Ovary (tissue), 9 donors: ENCODE measurements around the gene NOTO. TPM values are rescaled to one million over a fixed set of nuclear protein-coding genes. Genes with fewer than 3 reads are reported as not detected.

Experiments used
- DNase-seq, 5 donors: peaks; one replicate each; pipeline ENCODE4 v3.0.0-alpha.2; 2019 to 2020
- H3K27ac ChIP-seq, 2 donors: fragments of 200-600 bp; one replicate each; pipeline versions ENCODE4 v1.5.1 to v1.8.0; 2019 to 2022
- H3K27me3 ChIP-seq: fragments of 200-600 bp; one replicate; pipeline ENCODE4 v1.8.0; 2022
- H3K36me3 ChIP-seq: fragments of 200-600 bp; sonication (generic); one replicate; pipeline ENCODE4 v1.5.1; 2019
- H3K4me1 ChIP-seq: one replicate; pipeline ENCODE4 v1.8.1; 2013; ENCODE audit warnings: mild to moderate bottlenecking, moderate library complexity; ENCODE audit not compliant: insufficient read depth
- H3K4me3 ChIP-seq: fragments of 200-600 bp; sonication (generic); one replicate; pipeline ENCODE4 v1.5.1; 2017
- H3K9me3 ChIP-seq, 2 donors: fragments of 200-600 bp in 1 of 2; sonication (generic) in 1 of 2; one replicate each; pipeline versions ENCODE4 v1.5.1 to v1.8.1; 2013 to 2019; ENCODE audit warnings: mild to moderate bottlenecking in 1 of 2, moderate library complexity in 1 of 2
- EP300 ChIP-seq: sonication (generic); formaldehyde crosslinking; IDR thresholded peaks from one replicate; pipeline ENCODE4 v1.6.1; 2017; ENCODE audit warnings: antibody characterized with exemption
- POLR2A ChIP-seq: fragments of 450-650 bp; IDR thresholded peaks from one replicate; pipeline ENCODE4 v1.6.1; 2017; ENCODE audit warnings: antibody characterized with exemption, mild to moderate bottlenecking, moderate library complexity
- WGBS, 3 donors: extraction: QIAGEN DNeasy Blood & Tissue Kit in 1 of 3; methylation state at CpG; one replicate each; pipeline versions ENCODE4 v1.1.5 to v1.1.7; 2013 to 2017; 5-methylcytosine and 5-hydroxymethylcytosine counted together
- intact Hi-C, 4 donors: fragments of 100-400 bp; cut with DNase I; formaldehyde crosslinking; loops; one replicate each; pipeline versions ENCODE4 v1.11.0 to v1.15.1; 2022 to 2023
- polyA plus RNA-seq, 2 donors: library from polyadenylated mRNA; stranded (reverse); fragments of 200-250 nt in 1 of 2; fragments of 350-450 nt in 1 of 2; fragmentation: Illumina TruSeq in 1 of 2; extraction: RNeasy Lipid Tissue Mini Kit (QIAGEN cat#74804) in 1 of 2; gene quantifications; one replicate each; pipeline ENCODE4 v1.2.3, GENCODE V29; 2013 to 2014
- total RNA-seq, 7 donors: library from RNA; depleted of rRNA in 2 of 7; stranded (reverse); fragments of >200 nt in 2 of 7; fragmentation: NEBNext Ultra II Directional in 3 of 7; extraction: Animal tissue kit (Norgen Biotek cat#: 25700) in 3 of 7; gene quantifications; one replicate each; pipeline versions ENCODE4 v1.1.0 to v1.2.4, GENCODE V29; 2016 to 2023
- TF ChIP-seq, protein P1 (sequence below), 3 donors: fragments of 450-650 bp in 2 of 3; fragments of 200-600 bp in 1 of 3; IDR thresholded peaks; one replicate each; pipeline versions ENCODE4 v1.5.1 to v1.8.0; 2016 to 2022; ENCODE audit warnings: antibody characterized with exemption in 3 of 3, mild to moderate bottlenecking in 1 of 3
- donor health status: DM: no; HTN: no; CAD: no; lungs with moderate emphysema.
- donor health status: DM: no; HTN: no; CAD: no.
- donor health status: Bipolar disorder and iron deficiency.
- donor health status: DM: yes; HTN: yes; CAD: no.
- donor health status: DM: no; HTN: no; CAD: no.
- donor health status: DM: yes; HTN: yes; CAD: no.

Gene NOTO
- total and polyA plus RNA-seq, 9 donors, result not detected

- 78 to 85% (median 79%) methylated on average over 14 of the region's 14 CpGs for WGBS, 3 donors
- no peaks in the 10 kb centered on the region for H3K27me3 ChIP-seq
- no peak overlapping the region for H3K4me3 ChIP-seq
- no peak overlapping the region for H3K27ac ChIP-seq
- DNase-seq, result no peak
- H3K36me3 ChIP-seq, result no peaks in the 10 kb centered on the region
- H3K4me1 ChIP-seq, result peaks cover 4% of the 10 kb centered on the region
- no peak for TF ChIP-seq EP300
- TF ChIP-seq, protein P1, sequence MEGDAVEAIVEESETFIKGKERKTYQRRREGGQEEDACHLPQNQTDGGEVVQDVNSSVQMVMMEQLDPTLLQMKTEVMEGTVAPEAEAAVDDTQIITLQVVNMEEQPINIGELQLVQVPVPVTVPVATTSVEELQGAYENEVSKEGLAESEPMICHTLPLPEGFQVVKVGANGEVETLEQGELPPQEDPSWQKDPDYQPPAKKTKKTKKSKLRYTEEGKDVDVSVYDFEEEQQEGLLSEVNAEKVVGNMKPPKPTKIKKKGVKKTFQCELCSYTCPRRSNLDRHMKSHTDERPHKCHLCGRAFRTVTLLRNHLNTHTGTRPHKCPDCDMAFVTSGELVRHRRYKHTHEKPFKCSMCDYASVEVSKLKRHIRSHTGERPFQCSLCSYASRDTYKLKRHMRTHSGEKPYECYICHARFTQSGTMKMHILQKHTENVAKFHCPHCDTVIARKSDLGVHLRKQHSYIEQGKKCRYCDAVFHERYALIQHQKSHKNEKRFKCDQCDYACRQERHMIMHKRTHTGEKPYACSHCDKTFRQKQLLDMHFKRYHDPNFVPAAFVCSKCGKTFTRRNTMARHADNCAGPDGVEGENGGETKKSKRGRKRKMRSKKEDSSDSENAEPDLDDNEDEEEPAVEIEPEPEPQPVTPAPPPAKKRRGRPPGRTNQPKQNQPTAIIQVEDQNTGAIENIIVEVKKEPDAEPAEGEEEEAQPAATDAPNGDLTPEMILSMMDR (IDR thresholded peaks at IDR 0.05), result no peak
- no peak for TF ChIP-seq POLR2A
- H3K9me3 ChIP-seq, result no peaks in the 10 kb centered on the region
- intact Hi-C loops, result no loop called here
Observed at GRCh38 chr2:73228631-73229030, 26.3 kb downstream of the NOTO start.

- no peak for DNase-seq
- H3K27me3 ChIP-seq, result no peaks in the 10 kb centered on the region
- TF ChIP-seq, protein P1 (IDR thresholded peaks at IDR 0.05), result no peak
- TF ChIP-seq POLR2A (no peak), EP300 (no peak)
- 0 to 2% (median 1%) methylated on average over 19 to 37 of the region's 37 CpGs for WGBS, 3 donors
- H3K9me3 ChIP-seq, result no peaks in the 10 kb centered on the region
- no peak overlapping the region for H3K27ac ChIP-seq
- peaks cover 12% of the 10 kb centered on the region for H3K4me1 ChIP-seq
- H3K36me3 ChIP-seq, result no peaks in the 10 kb centered on the region
- H3K4me3 ChIP-seq, result peak overlapping the region; percentile 88
- intact Hi-C loops, result no loop called here
Observed at GRCh38 chr2:73232403-73233153, 30.2 kb downstream of the NOTO start.

DNA sequence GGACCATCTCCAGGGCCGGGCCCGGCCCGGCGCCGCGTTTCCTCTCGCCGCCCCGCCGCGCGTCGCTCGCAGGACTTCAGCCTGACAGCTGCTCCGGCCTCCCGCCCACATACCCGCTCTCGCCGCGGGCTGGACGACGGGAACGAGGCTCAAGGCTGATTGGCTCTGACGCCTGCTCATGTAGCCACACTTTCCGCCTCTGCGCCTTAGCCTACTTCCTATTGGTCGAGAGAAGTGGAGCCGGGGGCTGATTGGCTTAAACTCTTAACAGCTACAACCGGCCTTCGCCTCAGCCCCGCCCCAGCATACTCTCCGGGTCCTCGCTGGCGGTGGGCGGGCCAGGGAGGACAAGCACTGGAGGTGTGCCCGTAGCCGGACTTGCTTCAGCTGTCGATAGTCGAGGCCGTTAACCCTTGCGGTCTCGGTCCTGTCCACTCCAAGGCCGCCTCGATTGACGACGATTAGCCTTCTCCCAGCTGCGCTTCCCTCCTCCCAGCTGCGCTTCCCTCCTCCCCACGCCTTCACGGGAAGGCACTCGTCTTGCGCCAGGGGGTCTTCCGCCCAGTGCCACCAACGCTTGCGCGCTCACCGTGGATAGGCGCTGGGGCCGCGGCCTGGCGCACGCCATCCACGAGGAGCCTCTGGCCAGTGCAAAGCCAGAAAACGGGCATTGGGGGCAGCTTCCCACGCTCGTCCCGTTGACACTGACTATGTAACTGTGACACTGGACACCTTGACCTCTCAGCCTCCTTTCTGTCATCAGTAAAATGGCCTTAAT lies 31.0 kb downstream of the NOTO start, which contains the start of gene PRADC1:
PRADC1 (minus strand) TSS at position 86 of the 778 bp plus-strand sequence; CDS start at position 7, 79 bp downstream.
- H3K9me3 ChIP-seq, result no peaks in the 10 kb centered on the region
- peak; percentile 96 to 98 (median 97) for DNase-seq
- no peaks in the 10 kb centered on the region for H3K27me3 ChIP-seq
- 0% methylated on average over 54 to 67 of the region's 67 CpGs for WGBS, 3 donors
- H3K36me3 ChIP-seq, result no peaks in the 10 kb centered on the region
- peaks cover 12% of the 10 kb centered on the region for H3K4me1 ChIP-seq
- TF ChIP-seq, protein P1 (IDR thresholded peaks at IDR 0.05), result no peak
- no peak for TF ChIP-seq EP300
- TF ChIP-seq POLR2A, result no peak
- peak within 1 kb of the TSS; percentile 76 to 96 for H3K27ac ChIP-seq
- H3K4me3 ChIP-seq, result peak within 1 kb of the TSS; percentile 88
- intact Hi-C loops, result no loop called here

DNA sequence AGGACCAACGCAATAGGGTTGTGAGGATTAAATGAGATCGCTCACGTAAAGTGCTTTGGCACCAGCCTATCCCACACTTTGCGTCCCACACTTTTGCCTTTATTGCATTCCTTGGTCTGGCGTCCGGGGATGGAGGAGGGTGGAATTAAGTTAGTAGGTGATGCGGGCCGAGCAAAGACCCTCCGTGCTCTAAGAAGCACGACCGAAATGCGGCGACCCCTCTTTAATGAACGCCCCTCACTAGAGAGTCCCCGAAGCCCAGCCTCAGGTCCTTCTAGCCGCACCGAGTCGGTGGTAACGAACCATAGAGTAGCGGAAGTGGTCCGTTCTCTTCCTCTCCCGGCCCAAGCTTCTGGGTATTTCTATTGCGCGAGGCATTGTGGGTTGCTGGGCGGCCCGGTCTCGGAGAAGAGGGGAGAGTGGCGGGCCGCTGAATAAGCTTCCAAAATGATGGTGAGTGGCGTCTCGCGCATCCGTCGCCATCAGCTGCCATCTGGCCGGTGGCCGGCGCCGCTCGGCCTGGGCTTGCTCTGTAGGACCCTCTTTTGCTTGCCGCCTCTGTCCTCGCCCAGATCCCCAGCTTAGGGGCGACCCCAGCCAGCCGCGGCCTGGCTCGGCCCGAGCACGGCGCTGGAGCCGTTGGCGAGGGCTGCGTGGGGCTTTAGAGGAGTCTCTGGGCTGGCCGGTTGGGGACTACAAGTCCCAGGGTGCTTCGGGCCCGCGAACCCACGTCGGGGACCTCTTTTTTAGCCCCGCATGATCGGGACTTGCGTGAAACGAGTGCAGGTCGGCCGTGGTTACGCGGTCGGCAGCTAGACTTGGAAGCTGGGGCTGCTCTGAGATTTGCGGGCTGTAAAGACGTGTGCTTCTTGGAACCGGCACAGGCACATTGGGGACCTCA lies 31.8 kb downstream of the NOTO start, which contains the start of gene CCT7:
CCT7 (plus strand) TSS at position 377 of the 901 bp plus-strand sequence; CDS start at position 448, 71 bp downstream.
- Histone ChIP-seq H3K27ac (peak within 1 kb of the TSS; percentile 76 to 96), H3K4me1 (peaks cover 18% of the 10 kb centered on the region), H3K4me3 (peak within 1 kb of the TSS; percentile 88), H3K27me3 (no peaks in the 10 kb centered on the region), H3K9me3 (no peaks in the 10 kb centered on the region), H3K36me3 (no peaks in the 10 kb centered on the region)
- peak; percentile 85 to 89 (median 88) for DNase-seq
- WGBS, 3 donors, result 0% methylated on average over 31 to 69 of the region's 69 CpGs
- peak; percentile 81 for TF ChIP-seq POLR2A
- TF ChIP-seq, protein P1 (IDR thresholded peaks at IDR 0.05), result no peak
- intact Hi-C loops, result no loop called here
